Inflammatory macrophage (primary cell): ENCODE results near the gene NUP62.
A peak's percentile ranks its signal among the peaks of the same experiment; 100 is the strongest.
"Not testable (repeated sequence)": the region's sequence is repeated elsewhere in the genome, so short reads cannot be mapped to it uniquely, and the experiment has no call there.

ENCODE experiments used
- DNase-seq, 2 donors: peaks; one replicate each; pipeline ENCODE4 v3.0.0-alpha.2; 2020 to 2022

The NUP62 gene

DNA sequence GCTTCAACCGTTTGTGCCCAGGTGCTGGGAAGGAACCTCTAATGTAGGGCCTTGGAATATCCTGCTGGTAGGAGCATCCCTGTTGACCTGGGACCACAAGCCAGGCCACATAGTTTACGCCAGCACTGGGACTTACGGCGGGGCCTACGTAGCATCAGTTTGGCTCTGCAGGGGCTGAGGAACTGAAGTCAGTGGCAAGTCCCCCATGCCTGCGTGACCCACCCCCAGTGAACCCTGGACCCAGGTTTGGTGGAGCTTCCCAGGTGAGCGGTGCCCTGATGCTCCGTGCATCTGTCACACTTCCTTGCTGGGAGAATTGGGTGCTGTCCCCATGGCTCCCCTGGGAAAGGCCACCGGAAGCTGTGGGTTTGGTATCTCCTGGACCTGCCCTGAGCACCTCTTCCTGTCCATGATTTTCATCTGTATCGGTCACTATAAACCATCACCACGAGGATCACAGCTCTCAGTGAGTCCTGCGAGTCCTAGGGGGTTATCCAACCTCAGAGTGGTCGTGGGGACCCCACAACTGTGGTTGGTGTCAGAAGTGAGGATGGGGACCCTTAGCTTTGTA, 21.7 kb upstream of the NUP62 start:
- DNase-seq = no peak

DNA sequence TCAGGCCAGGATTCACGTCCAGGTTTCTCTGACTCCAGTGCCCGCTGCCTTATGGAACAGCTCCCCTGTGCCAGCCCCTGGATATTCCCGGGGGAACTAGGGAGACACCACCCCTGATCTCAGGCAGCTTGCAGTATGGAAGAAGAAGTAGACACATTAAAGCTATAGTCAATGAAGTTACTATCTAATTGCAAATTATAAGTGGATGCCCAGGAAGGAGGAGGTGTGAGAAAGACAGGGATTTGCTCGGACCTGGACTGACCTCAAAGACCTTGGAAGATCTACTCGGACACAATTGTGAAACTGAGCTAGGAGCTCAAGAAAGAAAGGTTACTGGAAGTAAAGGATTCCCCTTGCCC, 21.3 kb upstream of the NUP62 start:
- DNase-seq = no peak

GRCh38 chr19:49949742-49950589, 20.7 kb upstream of the NUP62 start:
- no peak for DNase-seq

GRCh38 chr19:49946415-49946814, 17.1 kb upstream of the NUP62 start:
- no peak for DNase-seq

DNA sequence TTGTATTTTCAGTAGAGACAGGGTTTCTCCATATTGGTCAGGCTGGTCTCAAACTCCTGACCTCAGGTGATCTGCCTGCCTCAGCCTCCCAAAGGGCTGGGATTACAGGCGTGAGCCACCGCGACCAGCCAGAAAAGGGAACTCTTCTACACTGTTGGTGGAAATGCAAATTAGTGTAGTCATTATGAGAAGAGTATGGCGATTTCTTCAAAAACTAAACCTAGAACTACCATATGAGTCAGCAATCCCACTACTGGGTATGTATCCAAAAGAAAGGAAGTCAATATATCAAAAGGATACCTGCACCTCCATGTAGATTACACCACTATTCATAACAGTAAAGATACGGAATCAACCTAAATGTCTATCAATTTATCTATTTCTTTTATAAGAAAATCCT, 15.3 kb upstream of the NUP62 start:
- peak; percentile 50 to 77 for DNase-seq

DNA sequence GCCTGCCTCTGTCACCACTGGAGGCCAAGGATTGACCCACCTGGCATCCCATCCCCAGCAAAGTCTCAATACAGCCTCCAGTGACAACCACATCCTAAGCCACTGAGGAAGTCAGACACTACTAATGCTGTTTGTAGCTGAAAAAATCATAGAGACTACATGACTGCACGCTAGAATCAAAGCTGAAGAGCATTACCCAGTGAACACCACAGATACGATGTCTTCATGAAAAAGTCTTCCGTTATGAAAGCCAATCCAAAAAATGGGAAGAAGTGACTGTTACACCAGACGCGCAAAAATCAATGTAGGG, 11.1 kb upstream of the NUP62 start:
- DNase-seq = no peak

GRCh38 chr19:49939721-49940481, 10.6 kb upstream of the NUP62 start:
- no peak for DNase-seq

- DNase-seq = no peak
These were observed 9.4 kb upstream of the NUP62 start for GRCh38 chr19:49938662-49939061.

DNA sequence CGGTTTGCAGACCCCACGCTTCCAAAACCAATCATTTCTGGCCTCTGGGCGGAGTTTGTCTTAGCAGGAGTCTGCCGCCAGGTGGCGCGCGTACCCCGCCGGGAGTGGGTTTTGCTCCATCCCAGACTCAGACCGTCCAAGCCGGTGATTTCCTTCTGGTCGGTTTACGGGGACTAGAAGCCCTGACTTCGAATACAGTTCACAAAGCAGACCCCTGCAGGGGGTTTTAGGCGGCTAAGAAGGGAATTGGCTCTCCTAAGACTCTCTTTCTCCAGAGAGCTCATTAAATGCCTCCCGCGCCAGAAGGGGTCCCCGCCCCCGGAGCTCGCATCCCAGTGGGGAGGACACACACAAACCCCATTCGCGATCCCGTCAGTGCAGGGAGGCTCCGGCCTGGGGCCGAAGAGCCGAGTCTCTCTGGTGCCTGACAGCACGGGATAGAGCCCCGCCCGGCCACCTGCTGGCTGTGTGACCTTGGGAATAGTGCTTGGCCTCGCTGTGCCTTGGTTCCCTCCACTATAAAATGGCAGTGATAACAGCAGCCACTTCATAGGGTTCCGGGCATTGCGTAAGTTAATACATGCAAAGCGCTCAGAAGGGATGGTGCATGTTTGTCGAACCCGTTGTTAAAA, 8.6 kb upstream of the NUP62 start:
- DNase-seq = peak; percentile 75 to 80

GRCh38 chr19:49936549-49936948, 7.2 kb upstream of the NUP62 start:
- no peak for DNase-seq

DNA sequence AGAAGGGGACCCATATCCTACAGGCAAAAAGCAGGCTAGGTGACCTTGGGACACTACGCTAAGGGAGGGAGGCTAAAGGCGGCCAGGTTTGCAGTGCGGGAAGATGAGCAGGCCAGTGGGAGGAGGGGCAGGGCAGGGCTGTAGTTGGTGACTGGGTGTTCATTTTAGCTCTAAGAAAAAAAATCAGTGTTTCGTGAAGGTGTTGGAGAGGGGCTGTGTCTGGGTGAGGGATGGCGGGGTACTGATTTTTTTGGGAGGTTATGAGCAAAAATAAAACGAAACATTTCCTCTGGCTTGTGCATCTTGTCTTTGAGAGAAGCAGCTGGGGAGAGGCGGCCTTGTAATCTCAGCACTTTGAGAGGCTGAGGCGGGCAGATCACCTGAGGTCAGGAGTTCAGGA, 4.3 kb upstream of the NUP62 start:
- DNase-seq = no peak

DNA sequence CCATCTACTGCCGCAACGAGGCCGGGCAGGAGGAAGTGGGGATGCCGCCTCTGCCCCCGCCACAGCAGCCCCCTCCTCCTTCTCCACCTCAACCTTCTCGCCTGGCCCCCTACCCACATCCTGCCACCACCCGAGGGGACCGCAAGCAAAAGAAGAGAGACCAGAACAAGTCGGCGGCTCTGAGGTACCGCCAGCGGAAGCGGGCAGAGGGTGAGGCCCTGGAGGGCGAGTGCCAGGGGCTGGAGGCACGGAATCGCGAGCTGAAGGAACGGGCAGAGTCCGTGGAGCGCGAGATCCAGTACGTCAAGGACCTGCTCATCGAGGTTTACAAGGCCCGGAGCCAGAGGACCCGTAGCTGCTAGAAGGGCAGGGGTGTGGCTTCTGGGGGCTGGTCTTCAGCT, 3.4 kb upstream of the NUP62 start:
- no peak for DNase-seq

DNA sequence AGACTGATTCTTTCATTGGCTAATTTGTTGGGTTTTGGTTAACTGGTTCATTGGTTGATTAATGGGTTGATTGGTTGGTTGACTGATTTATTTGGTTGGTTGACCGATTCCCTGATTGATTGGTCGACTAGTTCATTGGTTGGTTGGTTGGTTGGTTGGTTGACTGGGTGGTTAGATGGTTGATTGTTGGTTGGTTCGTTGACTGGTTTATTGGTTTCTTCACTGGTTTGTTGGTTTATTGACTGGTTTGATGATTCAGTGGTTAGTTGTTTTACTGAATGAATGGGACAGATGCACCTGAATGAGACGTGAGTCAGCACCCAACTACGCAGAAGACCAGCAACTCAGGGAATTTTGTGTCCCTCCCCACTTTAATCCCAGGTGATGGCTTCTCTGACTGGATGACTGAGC, 2.7 kb upstream of the NUP62 start:
- no peak for DNase-seq

DNA sequence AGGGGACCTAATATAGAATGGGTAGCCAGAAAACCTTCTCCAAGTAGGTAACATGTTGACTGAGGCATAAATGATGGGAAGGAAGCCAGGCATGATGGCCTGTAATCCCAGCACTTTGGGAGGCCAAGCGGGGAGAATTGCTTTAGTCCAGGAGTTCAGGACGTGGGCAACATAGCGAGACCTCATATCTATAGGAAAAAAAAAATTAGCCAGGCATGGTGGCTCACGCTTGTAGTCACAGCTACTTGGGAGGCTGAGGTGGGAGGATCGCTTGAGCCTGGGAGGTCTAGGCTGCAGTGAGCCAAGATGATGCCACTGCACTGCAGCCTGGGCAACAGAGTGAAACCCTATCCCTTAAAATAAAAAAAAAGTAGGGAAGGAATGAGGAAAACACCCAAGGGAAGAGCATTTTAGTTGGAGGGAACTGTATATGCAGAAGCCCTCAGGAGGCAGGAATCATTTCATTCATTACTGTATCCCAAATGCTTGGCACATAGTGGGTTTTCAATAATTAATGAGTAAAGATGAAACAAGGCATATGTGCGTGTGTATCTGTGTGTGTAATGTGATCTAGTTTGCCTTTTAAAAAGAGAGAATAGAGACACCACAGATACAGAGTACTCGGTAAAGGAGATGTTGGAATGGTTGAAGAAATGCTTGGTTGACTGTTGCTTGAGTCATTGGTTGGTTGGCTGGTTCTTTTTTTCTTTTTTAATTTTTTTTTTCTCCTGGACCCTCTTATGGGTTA, 2.2 kb upstream of the NUP62 start:
- DNase-seq = no peak

DNA sequence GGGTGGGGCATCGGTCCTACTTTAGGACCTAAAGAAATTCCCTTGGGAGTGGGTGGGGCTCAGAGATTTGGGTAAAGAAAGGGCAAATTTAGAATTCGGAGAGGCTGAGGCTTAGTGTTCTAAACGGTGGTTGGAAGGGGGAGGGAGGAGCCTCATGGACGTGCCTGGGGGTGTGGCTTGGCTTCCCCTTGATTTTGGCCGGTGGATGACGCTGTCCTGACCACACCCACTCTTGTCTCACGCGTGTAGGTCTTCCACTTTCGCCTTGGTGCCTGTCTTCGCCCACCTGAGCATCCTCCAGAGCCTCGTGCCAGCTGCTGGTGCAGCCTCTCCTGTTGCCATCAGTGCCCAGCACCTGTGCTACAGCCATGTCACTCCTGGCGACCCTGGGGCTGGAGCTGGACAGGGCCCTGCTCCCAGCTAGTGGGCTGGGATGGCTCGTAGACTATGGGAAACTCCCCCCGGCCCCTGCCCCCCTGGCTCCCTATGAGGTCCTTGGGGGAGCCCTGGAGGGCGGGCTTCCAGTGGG, 1.2 kb upstream of the NUP62 start:
- DNase-seq = no peak

DNA sequence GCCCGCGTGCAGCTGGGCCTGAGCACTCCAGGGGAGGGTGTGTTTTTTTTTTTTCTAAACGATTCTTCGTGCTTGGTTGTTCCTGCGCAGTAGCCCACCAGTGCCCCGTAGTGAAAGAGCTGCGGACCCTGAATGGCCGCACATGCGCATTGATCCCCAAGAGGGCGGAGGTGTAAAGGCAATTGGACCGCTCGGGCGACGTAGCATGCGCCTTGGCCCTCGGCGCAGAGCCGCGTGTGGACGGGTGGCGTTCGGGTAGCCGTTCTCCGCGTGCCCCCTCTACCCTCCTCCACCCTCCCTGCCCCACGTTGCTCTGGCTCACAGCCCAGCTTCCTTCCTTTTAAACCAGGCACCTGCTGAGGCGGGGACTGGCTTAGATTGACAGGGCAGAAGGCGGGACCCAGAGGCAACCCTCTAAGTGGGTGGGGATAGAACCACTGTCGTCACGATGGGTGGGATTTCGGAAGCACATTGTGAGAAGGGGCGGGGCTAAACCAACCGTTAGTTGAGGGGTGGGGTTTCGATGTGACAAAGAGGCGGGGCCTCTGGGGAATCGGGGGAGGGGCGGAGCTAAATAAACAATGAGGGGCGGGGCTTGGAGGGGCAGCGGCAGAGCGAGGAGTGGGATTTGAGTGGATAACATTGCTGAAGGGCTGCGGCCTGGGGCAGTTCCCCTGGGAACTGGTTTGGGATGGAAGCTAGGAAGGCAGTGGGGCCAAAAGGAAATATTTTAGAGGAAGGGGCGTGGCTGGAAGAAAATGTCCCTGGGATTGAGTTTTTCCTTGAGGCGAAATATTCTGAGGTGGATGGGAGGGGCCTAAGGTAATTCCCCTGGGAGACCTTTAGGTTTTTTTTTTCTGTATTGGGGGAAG, 543 bp upstream of the NUP62 start:
- peak; percentile 94 to 95 for DNase-seq

DNA sequence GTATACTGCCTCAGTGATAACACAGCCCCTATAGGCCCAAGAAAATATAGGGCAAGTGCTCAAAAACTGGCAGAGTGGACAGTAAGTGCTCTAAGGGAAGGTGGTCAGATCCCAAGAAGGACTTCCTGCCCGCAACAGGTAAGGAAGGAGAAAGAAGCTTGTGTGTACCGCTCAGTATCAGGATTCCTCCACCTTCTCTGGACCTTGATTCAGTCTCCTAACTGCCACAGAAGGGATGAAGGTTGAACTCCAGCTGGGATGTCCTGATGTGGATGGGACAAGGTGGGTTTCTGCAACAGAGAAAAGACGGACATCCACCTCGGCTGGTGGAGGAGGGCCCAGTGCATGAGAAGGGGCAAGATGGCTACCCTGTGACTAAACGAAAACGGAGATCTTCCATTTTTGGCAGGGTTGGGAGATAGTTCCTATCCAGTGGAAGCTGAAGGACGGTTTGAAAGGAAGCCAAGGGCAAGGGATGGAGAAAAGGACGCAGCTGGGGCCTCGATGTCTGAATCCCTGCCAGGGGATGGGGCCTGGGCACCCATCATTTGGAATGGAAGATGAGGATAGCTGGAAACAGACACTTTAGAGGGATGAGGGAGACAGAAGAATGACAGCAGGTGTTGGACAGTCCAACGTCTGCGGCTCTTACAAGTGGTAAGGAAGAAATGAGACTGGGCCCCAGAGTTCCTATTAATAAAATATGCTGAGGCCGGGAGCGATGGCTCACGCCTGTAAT, 1.6 kb downstream of the NUP62 start:
- no peak for DNase-seq

DNA sequence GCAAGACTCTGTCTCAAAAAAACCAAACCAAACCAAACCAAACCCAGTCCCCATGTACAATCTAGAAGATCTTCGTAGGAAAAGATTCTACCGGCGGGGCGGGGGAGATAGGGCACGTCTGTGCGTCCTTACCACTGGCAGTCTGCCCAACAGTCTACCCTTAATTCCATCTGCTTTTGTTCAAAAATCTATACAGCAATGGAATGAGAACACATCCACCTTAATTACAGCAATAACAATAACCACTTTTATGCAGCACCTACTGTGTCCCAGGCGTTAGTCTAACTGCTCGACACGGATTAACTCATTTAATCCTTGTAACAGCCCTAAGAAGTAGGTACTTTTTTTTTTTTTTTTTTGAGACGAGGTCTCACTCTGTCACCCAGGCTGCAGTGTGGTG, 2.8 kb downstream of the NUP62 start:
- DNase-seq = no peak

- no peak for DNase-seq
These were observed 3.8 kb downstream of the NUP62 start for GRCh38 chr19:49925486-49925885.

DNA sequence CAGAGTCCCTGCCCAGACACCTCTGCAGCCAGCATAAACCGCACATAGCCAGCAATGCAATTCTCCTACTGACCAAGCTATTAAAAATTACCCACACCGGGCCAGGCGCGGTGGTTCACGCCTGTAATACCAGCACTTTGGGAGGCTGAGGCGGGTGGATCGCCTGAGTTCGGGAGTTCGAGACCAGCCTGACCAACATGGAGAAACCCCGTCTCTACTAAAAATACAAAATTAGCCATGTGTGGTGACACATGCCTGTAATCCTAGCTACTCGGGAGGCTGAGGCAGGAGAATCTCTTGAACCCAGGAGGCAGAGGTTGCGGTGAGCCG, 4.5 kb downstream of the NUP62 start:
- DNase-seq = not testable (repeated sequence)
